ENCODE results near the gene NBPF1.
"Not testable (repeated sequence)": the region's sequence is repeated elsewhere in the genome, so short reads cannot be mapped to it uniquely, and the experiment has no call there.

NBPF1 gene

GRCh38 chr1:16621300-16621658 is 7.9 kb upstream of the NBPF1 start:
- no peak overlapping the region for H3K4me3 ChIP-seq (ENCODE audit: control insufficient read depth, low read depth, low read length)
- no peak for TF ChIP-seq CTCF (conservative IDR thresholded peaks at IDR 0.05; ENCODE audit: control insufficient read depth, insufficient read depth, low read depth, low read length)
- no peak for DNase-seq (ENCODE audit: low read depth)

DNA sequence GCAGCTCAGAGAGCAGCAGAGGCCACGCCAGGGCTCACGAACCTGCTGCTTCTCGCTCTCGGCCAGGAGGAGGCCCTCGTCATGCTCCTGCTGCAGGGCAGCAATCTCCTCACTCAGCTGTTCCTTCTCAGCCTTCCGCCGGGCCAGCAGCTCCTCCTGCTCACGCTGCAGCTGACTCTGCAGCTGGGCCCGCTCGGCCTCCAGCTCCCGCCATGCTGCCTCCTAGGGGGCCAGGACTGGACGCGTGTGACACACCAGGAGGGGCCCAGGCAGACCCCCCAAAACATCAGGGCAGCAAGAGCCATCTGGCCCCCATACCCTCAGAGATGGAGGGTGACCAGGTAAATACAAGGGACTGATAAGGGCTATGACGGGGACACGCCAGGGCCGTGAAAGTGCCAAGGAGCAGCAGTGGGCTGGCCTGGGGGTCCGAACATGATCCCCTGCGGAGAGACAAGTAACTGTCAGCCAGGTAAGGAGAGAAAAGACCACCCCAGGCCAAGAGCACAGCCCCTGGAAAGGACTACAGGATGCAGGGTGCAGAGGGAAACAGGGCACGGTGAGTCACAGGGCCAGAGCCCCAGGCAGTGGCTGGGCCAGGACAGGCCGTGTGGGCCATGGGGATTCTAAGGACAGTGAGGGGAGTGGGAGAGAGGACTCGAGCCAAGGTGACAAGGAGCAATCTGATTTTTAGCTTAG is 6.6 kb upstream of the NBPF1 start:
- not testable (repeated sequence) for H3K4me3 ChIP-seq (ENCODE audit: control insufficient read depth, low read depth, low read length); DNase-seq (ENCODE audit: low read depth)

- no peak for DNase-seq (ENCODE audit: low read depth)
- TF ChIP-seq CTCF (conservative IDR thresholded peaks at IDR 0.05; ENCODE audit: control insufficient read depth, insufficient read depth, low read depth, low read length) = no peak
- no peak overlapping the region for H3K4me3 ChIP-seq (ENCODE audit: control insufficient read depth, low read depth, low read length)
Observed at GRCh38 chr1:16618719-16619118, 5.4 kb upstream of the NBPF1 start.

GRCh38 chr1:16617778-16618580 is 4.6 kb upstream of the NBPF1 start:
- no peak overlapping the region for H3K4me3 ChIP-seq (ENCODE audit: control insufficient read depth, low read depth, low read length)
- no peak for TF ChIP-seq CTCF (conservative IDR thresholded peaks at IDR 0.05; ENCODE audit: control insufficient read depth, insufficient read depth, low read depth, low read length)

GRCh38 chr1:16617114-16617631 is 3.8 kb upstream of the NBPF1 start:
- no peak for DNase-seq (ENCODE audit: low read depth)
- no peak for TF ChIP-seq CTCF (conservative IDR thresholded peaks at IDR 0.05; ENCODE audit: control insufficient read depth, insufficient read depth, low read depth, low read length)
- H3K4me3 ChIP-seq (ENCODE audit: control insufficient read depth, low read depth, low read length) = no peak overlapping the region

More at GRCh38 chr1:16617778-16618580, 4.6 kb upstream of the NBPF1 start:
- no peak for DNase-seq (ENCODE audit: low read depth)

DNA sequence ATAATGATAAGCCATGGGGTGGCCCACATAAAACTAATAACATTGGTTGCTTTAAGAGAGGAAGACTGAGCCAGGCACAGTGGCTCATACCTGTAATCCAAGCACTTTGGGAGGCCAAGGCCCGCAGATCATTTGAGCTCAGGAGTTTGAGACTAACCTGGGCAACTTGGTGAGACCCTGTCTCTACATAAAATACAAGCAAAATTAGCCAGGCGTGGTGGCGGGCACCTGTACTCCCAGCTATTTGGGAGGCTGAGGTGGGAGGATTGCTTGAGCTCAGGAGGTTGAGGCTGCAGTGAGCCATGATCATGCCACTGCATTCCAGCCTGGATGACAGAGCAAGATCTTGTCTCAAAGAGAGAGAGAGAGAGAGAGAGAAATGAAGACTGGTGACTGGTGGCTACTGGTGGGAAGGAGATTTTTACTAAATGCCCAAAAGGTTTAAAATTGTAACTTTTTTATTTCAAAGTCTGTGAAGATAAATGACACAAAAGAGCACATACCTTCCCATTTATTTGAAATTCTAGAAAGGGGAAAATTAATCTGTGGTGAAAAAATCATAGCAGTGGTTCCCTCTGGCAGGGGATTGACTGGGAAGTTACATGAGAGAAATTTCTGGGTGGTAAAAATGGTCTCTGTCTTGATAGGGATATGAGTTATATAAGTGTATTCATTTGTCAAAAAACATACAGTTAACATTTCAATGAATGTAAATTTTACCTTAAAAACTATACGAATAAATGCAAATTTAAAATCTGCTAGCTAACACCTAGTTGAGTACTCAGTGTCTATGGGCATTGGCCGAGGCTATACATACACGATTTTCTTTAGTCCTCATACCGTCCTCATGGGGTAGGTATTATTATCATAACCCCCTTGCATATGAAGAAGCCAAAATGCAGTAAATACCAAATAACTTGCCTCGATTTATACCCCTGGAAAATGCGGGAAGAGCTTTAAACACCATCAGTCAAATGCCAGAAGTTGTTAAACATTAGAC is 2.2 kb upstream of the NBPF1 start:
- DNase-seq (ENCODE audit: low read depth) = no peak
- no peak for TF ChIP-seq CTCF (conservative IDR thresholded peaks at IDR 0.05; ENCODE audit: control insufficient read depth, insufficient read depth, low read depth, low read length)
- H3K4me3 ChIP-seq (ENCODE audit: control insufficient read depth, low read depth, low read length) = no peak overlapping the region

Data from fibroblast of mammary gland (primary cell).